GM12891 (cell line): ENCODE data around the gene LEFTY2.

Experiments
- POLR2A ChIP-seq: IDR thresholded peaks from 2 replicates; pipeline ENCODE4 v1.6.1; 2011; ENCODE audit warnings: low read depth, low read length, control low read depth
- POLR2AphosphoS5 ChIP-seq: IDR thresholded peaks from 2 replicates; pipeline ENCODE4 v1.6.1; 2011; ENCODE audit warnings: low read depth, low read length, control low read depth
- POU2F2 ChIP-seq: IDR thresholded peaks from 2 replicates; pipeline ENCODE4 v1.6.1; 2011; ENCODE audit warnings: low read depth, mild to moderate bottlenecking, control low read depth, low read length, moderate library complexity
- SPI1 ChIP-seq: IDR thresholded peaks from 2 replicates; pipeline ENCODE4 v1.6.1; 2011; ENCODE audit warnings: low read depth, low read length, control low read depth

- TF ChIP-seq POLR2AphosphoS5 (no peak), POLR2A (no peak), SPI1 (peak; percentile 67), POU2F2 (no peak)
Measured at GRCh38 chr1:225942574-225942973, 1.6 kb upstream of the LEFTY2 start.
